Amniotic epithelial cell (primary cell): Measurements from ENCODE around the gene UBE2D3.

Experiments used
- DNase-seq: peaks from one replicate; pipeline ENCODE4 v3.0.0-alpha.2; 2010; ENCODE audit warnings: low read depth

The UBE2D3 gene

DNA sequence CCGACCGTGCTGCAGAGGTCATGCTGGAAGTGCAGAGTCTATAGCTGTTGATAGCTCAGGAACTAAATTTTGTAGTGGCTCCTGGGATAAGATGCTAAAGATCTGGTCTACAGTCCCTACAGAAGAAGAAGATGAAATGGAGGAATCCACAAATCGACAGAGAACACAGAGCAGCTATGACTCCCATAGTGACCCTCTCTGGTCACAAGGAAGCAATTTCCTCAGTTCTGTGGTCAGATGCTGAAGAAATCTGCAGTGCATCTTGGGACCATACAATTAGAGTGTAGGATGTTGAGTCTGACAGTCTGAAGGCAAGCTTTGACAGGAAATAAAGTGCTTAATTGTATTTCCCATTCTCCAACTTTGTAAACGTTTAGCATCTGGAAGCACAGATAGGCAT, 75.4 kb downstream of the UBE2D3 start:
- DNase-seq: no peak
